Stomach (tissue), 4 donors: ENCODE results near the gene BCAR1.

Experiments
- EP300 ChIP-seq: sonication (generic); formaldehyde crosslinking; IDR thresholded peaks from one replicate; pipeline ENCODE4 v1.6.1; 2017; ENCODE audit warnings: antibody characterized with exemption
- POLR2A ChIP-seq, 4 donors: fragments of 450-650 bp; IDR thresholded peaks; one replicate each; pipeline ENCODE4 v1.6.1; 2016; ENCODE audit warnings: antibody characterized with exemption in 4 of 4, control low read depth in 2 of 4, mild to moderate bottlenecking in 1 of 4, moderate library complexity in 1 of 4
- POLR2AphosphoS5 ChIP-seq, 3 donors: sonication (generic); formaldehyde crosslinking; IDR thresholded peaks; one replicate each; pipeline ENCODE4 v1.6.1; 2016; ENCODE audit warnings: antibody characterized with exemption in 3 of 3
- TF ChIP-seq, protein P1 (sequence below), 7 experiments: fragments of 450-650 bp in 4 of 7; fragments of 200-600 bp in 3 of 7; sonication (generic) in 3 of 7; IDR thresholded peaks; one replicate each; pipeline ENCODE4 v1.5.1; 2016 to 2019; ENCODE audit warnings: antibody characterized with exemption in 7 of 7, control low read depth in 2 of 7, mild to moderate bottlenecking in 1 of 7

DNA sequence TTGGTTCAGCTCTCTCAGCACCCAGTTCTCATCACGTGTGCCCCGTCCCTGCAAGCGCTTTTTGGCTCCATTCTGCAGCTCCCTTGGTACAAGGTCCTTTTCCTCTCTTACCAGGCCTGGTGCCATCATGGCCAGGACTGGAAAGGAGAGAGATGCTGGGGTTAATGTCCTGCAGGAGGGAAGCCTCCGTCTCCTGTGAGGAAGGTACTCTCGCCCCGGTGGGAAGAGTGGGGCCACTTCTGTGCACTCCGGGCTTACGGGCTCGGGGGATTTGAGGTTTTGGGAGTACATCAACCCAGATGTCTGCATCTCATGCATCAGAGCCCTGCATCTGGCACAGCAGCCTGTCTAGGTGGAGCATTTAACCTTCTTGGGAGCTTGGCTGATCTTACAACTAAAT lies 54.6 kb downstream of the BCAR1 start:
- no peak for TF ChIP-seq EP300
- TF ChIP-seq, protein P1, sequence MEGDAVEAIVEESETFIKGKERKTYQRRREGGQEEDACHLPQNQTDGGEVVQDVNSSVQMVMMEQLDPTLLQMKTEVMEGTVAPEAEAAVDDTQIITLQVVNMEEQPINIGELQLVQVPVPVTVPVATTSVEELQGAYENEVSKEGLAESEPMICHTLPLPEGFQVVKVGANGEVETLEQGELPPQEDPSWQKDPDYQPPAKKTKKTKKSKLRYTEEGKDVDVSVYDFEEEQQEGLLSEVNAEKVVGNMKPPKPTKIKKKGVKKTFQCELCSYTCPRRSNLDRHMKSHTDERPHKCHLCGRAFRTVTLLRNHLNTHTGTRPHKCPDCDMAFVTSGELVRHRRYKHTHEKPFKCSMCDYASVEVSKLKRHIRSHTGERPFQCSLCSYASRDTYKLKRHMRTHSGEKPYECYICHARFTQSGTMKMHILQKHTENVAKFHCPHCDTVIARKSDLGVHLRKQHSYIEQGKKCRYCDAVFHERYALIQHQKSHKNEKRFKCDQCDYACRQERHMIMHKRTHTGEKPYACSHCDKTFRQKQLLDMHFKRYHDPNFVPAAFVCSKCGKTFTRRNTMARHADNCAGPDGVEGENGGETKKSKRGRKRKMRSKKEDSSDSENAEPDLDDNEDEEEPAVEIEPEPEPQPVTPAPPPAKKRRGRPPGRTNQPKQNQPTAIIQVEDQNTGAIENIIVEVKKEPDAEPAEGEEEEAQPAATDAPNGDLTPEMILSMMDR (IDR thresholded peaks at IDR 0.05) = no peak
- no peak for TF ChIP-seq POLR2AphosphoS5 (IDR thresholded peaks at IDR 0.05)
- no peak for TF ChIP-seq POLR2A (IDR thresholded peaks at IDR 0.05)
